ENCODE data around the gene NKAIN2. TPM values are rescaled to one million over a fixed set of nuclear protein-coding genes. Genes with fewer than 3 reads are reported as not detected.

The NKAIN2 gene
- total and polyA plus RNA-seq, 9 of the 15 experiments (the other 6 are each of a cell fraction or from before 2014, with no cell fraction given), result not detected

DNA sequence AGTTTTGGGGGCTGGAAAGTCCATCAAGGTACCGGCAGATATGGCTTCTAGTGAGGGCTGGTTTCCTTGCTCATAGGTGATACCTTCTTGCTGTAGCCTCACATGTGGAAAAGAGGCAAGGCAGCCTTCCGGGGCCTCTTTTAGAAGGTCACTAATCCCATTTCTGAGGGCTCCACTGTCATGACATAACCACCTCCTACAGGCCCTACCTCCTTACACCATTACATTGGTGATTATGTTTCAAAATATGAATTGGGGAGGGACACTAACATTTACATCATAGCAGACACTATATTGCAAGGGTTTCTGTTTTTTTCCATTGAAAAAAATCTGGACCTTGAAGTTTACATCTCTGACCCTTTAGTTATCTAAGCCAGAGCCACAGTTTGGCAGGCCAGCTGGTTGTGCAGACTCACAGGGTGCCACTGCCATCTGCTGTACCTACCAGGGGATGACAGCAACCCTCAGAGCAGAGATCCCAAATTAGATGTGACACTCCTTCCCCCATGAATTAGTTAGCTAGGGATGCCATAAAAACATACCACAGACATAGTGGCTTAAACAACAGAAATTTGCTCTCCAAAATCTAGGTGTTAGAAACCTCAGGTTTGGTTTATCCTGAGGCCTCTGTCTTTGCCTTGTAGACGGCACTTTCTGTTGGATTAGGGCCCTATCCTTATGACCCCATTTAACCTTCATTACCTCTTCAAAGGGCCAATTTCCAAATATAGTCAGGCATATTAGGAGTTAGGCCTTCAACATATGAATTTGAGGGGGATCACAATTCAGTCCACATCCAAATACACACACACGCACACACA, 992.2 kb downstream of the NKAIN2 start:
- Histone ChIP-seq H3K9me3 (replicated peaks; ENCODE audit: control insufficient read depth, insufficient read depth, low read depth, low read length) (no peaks in the 10 kb centered on the region), H3K9me1 (ENCODE audit: control insufficient read depth, insufficient read depth, low read length) (no peaks in the 10 kb centered on the region), H2AFZ (ENCODE audit: low read depth, low read length) (no peak overlapping the region), H3K27me3 (ENCODE audit: control insufficient read depth in 2 of 2, insufficient read depth in 2 of 2, low read length in 2 of 2) (no peaks in the 10 kb centered on the region), H3K27ac (ENCODE audit: extremely low read depth, low read depth, low read length) (no peak overlapping the region), H3K79me2 (ENCODE audit: control insufficient read depth, insufficient read depth, low read length) (no peaks in the 10 kb centered on the region), H3K4me1 (replicated peaks in 1 of 2; ENCODE audit: control insufficient read depth in 2 of 2, insufficient read depth in 2 of 2, low read length in 2 of 2) (no peaks in the 10 kb centered on the region), H3K4me2 (ENCODE audit: insufficient read depth, low read length) (no peak overlapping the region), H3K36me3 (ENCODE audit: control insufficient read depth, insufficient read depth, low read length) (no peaks in the 10 kb centered on the region), H3K4me3 (no peak overlapping the region), H4K20me1 (replicated peaks; ENCODE audit: control insufficient read depth, insufficient read depth, low read length) (no peaks in the 10 kb centered on the region), H3K9ac (ENCODE audit: insufficient read depth in 1 of 2, low read depth in 2 of 2, low read length in 2 of 2) (no peak overlapping the region)
- CTCF ChIA-PET (ENCODE audit: low intra/inter-chr PET ratio), result interaction anchor here (0.6 kb wide), 1 partner anchor 995 kb away, joined by 3 read pairs; no protein-coding TSS in a partner anchor
- FAIRE-seq (no peak), DNase-seq (ENCODE audit: extremely low read depth in 1 of 4, low spot score in 3 of 4) (peak; percentile 5 to 32 (median 19)), ATAC-seq (peak; percentile 72)
- in situ Hi-C loops (cut with MboI) (no loop called here), intact Hi-C loops (cut with micrococcal nuclease) (no loop called here)
- POLR2A ChIA-PET, result no interaction called here
- TF ChIP-seq RAD21 (CRISPR knock-in tag; conservative IDR thresholded peaks at IDR 0.05 in 1 of 2, IDR thresholded peaks at IDR 0.05 in 1 of 2) (peak; percentile 48 to 62), RAD51 (IDR thresholded peaks at IDR 0.05; ENCODE audit: borderline replicate concordance, low read depth) (no peak)
- TF ChIP-seq, protein P1, sequence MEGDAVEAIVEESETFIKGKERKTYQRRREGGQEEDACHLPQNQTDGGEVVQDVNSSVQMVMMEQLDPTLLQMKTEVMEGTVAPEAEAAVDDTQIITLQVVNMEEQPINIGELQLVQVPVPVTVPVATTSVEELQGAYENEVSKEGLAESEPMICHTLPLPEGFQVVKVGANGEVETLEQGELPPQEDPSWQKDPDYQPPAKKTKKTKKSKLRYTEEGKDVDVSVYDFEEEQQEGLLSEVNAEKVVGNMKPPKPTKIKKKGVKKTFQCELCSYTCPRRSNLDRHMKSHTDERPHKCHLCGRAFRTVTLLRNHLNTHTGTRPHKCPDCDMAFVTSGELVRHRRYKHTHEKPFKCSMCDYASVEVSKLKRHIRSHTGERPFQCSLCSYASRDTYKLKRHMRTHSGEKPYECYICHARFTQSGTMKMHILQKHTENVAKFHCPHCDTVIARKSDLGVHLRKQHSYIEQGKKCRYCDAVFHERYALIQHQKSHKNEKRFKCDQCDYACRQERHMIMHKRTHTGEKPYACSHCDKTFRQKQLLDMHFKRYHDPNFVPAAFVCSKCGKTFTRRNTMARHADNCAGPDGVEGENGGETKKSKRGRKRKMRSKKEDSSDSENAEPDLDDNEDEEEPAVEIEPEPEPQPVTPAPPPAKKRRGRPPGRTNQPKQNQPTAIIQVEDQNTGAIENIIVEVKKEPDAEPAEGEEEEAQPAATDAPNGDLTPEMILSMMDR (IDR thresholded peaks at IDR 0.05 in 2 of 3, conservative IDR thresholded peaks at IDR 0.05 in 1 of 3; ENCODE audit: insufficient read depth in 2 of 3, low read depth in 1 of 3, low read length in 3 of 3), result peak in 2 of 3 experiments; percentile 45 to 49; a peak in 2 of 6 replicates
- BruUV-seq (replicated peaks), result no TSS peak
- 1% methylated on average over 4 of the region's 4 CpGs for WGBS (ENCODE audit: insufficient coverage, low coverage, missing lambda C conversion rate)
